ENCODE data around the gene COL9A3.

The COL9A3 gene

GRCh38 chr20:62816884-62817873 is at the start of gene COL9A3:
Gene COL9A3 (plus strand): TSS chr20:62817050. CDS start chr20:62817065, 15 bp downstream.
- DNase-seq (ENCODE audit: low spot score): no peak

- DNase-seq (ENCODE audit: low spot score): no peak
These were observed 48.7 kb upstream of the COL9A3 start for GRCh38 chr20:62768234-62768546.

GRCh38 chr20:62768551-62769287 is 48.1 kb upstream of the COL9A3 start:
- DNase-seq (ENCODE audit: low spot score): peak; percentile 49

GRCh38 chr20:62769346-62770071 is 47.3 kb upstream of the COL9A3 start:
- DNase-seq (ENCODE audit: low spot score): no peak

- DNase-seq (ENCODE audit: low spot score): no peak
These were observed 46.5 kb upstream of the COL9A3 start for GRCh38 chr20:62770111-62770910.

GRCh38 chr20:62770916-62771315 is 45.9 kb upstream of the COL9A3 start:
- DNase-seq (ENCODE audit: low spot score): no peak

GRCh38 chr20:62771396-62772102 is 45.3 kb upstream of the COL9A3 start:
- DNase-seq (ENCODE audit: low spot score): no peak

GRCh38 chr20:62772103-62772611 is 44.7 kb upstream of the COL9A3 start:
- no peak for DNase-seq (ENCODE audit: low spot score)

GRCh38 chr20:62772619-62772989 is 44.2 kb upstream of the COL9A3 start:
- no peak for DNase-seq (ENCODE audit: low spot score)

GRCh38 chr20:62772990-62773844 is 43.6 kb upstream of the COL9A3 start:
- peak; percentile 54 for DNase-seq (ENCODE audit: low spot score)

GRCh38 chr20:62773845-62774714 is 42.8 kb upstream of the COL9A3 start:
- DNase-seq (ENCODE audit: low spot score): no peak

- DNase-seq (ENCODE audit: low spot score): no peak
These were observed 42.1 kb upstream of the COL9A3 start for GRCh38 chr20:62774762-62775161.

- DNase-seq (ENCODE audit: low spot score): no peak
These were observed 41.6 kb upstream of the COL9A3 start for GRCh38 chr20:62775206-62775605.

GRCh38 chr20:62776035-62776691 is 40.7 kb upstream of the COL9A3 start:
- no peak for DNase-seq (ENCODE audit: low spot score)

- DNase-seq (ENCODE audit: low spot score): no peak
These were observed 39.9 kb upstream of the COL9A3 start for GRCh38 chr20:62776692-62777527.

- no peak for DNase-seq (ENCODE audit: low spot score)
These were observed 39.4 kb upstream of the COL9A3 start for GRCh38 chr20:62777528-62777830.

GRCh38 chr20:62778058-62778457 is 38.8 kb upstream of the COL9A3 start:
- DNase-seq (ENCODE audit: low spot score): no peak

Data from AG08396 (cell line).